NCI-H510A (cell line): ENCODE measurements around the gene KRTAP21-3.
"Not testable (repeated sequence)": the region's sequence is repeated elsewhere in the genome, so short reads cannot be mapped to it uniquely, and the experiment has no call there.

Source experiments
- DNase-seq: peaks from one replicate; lab custom pipeline; 2025; lab: John Stamatoyannopoulos, UW

KRTAP21-3 gene, protein sequence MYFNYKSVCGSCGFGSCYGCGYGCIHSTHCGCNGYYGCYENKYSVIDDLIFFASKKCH

DNA sequence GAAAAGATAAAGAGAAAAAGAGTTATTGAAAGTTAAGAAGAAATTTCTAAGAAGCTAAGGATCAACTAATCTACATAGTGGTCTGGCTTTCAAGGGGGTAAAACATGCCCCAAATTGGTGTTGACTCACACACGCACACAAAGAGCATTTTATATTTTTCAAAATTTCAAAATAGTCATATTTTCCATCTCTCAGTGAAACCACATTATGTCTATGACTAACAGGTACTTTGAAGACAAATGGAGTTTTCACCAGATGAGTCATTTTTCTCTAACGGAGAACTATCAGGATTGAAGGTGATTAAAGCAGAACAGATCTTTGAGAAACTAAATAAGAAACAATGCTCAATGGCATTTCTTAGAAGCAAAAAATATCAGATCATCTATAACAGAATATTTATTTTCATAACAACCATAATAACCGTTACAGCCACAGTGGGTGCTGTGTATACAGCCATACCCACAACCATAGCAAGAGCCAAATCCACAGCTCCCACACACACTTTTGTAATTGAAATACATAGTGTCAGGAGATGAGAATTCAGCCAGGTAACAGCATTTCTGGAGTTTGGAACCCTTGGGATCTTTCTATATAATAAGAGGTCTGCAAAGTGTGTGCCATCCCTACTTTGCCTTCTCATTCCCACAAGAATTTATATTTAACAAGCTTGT lies at the start of gene KRTAP21-3:
Gene KRTAP21-3, minus strand, starts transcription at position 539 of the 671 bp plus-strand sequence. Its CDS starts 18 bp downstream, at position 521.
- no peak for DNase-seq

DNA sequence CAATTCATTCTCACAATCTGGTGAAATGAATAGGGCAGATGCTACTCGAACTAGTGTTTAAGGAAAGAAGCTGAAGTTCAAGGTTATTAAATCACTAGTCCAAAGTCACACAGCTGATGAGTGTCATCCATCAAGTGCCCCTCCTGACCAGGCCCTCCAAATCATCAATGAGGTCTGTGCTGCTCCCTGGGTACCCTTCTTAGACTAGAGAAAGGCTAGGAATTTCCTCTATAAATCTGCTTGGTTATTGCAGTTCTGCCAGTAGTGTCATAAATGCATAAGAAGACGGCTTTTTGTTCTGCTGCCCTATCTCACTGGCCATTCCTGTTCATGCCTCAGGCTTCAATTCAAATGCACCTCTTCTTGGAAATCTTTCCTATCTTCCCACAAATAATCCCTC lies 42.2 kb upstream of the KRTAP21-3 start:
- DNase-seq = no peak

DNA sequence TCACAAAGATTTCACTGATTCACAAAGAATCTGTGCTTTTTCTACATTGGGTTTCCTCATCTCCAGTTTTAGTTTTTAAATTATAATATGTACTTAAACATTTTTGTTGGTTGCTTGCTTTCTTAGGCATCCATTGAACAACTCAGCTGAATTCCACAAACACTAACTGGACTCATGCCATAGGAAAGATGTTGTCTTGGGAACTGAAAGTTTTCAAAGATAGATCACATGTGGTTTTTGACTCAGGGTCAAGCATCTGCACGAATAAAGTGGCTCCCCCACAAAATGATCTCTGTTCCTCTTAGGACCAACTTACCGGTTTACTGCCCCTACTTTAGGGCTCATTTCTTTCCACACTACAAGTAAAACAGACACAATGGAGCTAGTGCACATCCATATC lies 39.7 kb upstream of the KRTAP21-3 start:
- DNase-seq = no peak

DNA sequence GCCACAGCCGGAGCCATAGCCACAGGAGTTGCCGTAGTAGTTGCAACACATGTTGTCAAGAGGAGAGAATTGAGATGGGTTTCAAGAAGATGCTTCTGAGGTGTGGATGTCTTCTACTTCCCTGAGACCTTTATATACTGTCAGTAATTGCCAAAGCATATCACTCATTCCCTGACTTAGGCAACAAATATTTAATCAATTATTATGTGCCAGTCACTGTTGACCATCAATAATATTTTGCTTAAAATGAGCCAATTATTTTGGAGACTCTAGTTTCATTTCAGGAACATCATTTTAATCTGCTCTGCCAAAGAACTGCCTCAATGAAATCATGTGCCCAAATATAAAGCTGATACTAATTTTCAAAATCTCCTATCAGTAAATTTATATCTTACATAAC lies 36.8 kb upstream of the KRTAP21-3 start, which contains the start of gene KRTAP21-1:
Gene KRTAP21-1, minus strand, starts transcription at position 101 of the 400 bp plus-strand sequence. Its CDS starts 50 bp downstream, at position 51.
- not testable (repeated sequence) for DNase-seq

DNA sequence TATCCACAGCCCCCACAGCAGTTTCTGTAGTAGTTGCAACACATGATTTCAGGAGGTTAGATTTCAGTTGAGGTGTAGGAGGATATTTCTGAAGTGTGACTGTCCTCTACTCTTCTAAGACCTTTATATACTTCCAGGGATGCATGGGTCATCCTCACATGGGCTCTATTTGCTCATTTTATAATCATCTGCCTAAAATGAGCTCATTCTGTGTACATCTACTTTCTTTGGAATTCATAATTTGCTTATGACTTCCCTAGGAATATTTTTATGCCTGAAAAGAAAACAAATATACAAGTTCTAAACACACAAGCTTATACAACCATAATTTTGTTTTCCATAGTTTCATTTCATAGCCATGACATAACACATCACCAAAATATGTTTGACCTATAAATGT lies 28.6 kb upstream of the KRTAP21-3 start, which contains the start of gene KRTAP21-2:
Gene KRTAP21-2, minus strand, starts transcription at position 101 of the 400 bp plus-strand sequence. Its CDS starts 57 bp downstream, at position 44.
- no peak for DNase-seq

DNA sequence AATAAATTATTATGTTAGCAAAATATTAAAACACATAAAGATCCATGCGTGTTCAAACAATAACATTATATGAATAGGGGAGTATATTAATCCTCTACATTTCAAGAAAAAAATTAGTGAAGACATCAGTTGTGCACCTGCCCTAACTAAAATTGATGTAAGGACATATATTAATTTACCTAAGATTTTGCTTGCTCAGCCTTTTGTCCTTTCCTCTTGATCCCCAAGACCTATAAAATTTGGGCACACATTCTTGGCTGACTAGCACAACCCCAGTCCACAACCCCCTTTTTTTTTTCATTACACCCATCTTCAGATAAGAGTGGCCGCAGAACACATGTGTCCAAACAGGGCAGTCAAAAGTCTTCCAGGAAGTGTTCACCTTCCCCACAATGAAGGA lies 21.9 kb upstream of the KRTAP21-3 start:
- DNase-seq = no peak

DNA sequence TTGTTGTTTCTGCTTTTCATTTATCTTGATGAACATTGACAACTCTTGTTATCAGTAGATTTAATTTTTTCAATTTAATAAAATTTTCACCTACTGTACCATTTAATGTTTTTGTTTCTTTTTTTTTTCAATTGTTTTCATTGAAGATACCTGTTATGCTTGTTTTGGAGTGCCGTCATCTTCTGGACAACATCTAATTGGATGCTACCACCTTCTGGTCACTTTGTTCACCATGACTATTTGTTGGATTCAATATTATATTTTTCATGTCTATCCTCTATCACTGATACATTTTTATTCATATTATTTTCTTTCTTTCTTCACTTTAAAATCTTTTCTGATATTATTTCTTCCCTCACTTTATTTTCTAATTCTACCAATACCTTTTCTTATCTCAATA lies 14.4 kb upstream of the KRTAP21-3 start:
- DNase-seq = no peak

DNA sequence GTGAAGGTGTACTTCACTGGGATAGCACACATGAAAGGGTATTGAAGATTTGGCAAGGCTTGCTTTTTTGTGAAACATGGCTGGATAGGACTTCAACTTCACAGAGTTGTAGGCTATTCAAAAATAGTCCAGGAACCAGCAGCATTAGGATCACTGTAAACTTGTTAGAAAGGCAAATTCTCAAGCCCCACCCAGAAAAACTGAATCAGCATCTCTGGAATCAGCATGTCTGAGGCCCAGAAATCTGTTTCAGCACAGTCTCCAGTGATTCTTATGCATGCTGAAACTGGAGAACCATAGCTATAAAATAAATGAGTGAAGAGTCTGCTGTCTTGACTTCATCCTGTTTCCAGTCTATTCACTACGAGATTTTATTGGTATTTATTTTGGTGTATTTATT lies 8.1 kb upstream of the KRTAP21-3 start:
- no peak for DNase-seq

DNA sequence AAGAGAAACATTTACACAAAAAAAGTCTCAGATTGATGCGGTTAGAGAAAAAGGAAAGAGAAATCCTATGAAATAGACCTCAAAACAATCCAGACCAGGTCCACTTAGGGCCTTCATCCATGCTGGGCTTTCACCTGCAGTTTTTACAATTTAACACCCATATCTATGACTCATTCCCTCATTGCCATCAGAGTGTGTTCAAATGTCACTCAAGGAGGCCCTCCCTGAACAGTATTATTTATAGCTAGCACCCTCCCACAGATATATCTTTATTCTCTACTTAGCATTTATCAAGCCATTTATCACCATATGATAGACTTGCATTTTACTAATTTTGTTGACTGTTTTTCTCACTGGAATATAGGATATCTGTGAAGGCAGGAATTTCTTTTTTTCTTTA lies 824 bp upstream of the KRTAP21-3 start:
- DNase-seq = no peak

DNA sequence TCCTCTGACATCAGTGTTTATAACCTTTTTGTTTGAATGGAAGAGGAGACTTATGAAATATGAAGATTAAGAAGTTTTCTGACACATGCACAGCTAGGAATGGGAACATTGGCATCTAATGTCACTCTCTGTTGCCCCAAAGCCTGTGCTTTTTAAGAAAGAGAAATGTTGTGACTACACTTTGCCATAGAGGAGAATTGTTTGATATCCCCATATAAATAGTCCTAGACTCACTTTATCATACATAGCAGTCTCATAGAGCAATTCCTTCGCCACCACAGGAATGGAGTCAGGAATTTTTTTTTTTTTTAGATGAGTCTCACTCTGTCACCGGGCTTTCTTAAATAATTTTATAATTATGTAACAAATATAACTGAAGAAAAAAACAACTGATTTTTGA lies 1.5 kb downstream of the KRTAP21-3 start:
- DNase-seq = no peak

DNA sequence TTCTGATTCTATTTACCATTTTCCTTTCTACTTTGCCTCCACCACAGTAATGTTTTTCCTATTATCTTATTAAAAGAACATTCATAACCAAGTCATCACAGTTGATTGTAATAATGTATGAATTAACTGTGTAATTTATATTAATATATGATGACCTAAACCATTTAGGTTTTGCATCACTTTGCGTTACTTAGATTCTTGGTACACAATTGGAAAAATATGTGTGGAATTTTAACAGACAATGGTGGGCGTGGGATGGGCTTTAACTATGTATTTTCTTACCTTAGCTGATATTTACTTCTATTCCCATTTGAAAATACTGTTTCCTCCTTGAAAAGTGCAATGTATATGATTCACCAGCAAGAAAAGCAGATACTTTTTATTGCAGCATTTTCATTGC lies 3.6 kb downstream of the KRTAP21-3 start:
- no peak for DNase-seq

DNA sequence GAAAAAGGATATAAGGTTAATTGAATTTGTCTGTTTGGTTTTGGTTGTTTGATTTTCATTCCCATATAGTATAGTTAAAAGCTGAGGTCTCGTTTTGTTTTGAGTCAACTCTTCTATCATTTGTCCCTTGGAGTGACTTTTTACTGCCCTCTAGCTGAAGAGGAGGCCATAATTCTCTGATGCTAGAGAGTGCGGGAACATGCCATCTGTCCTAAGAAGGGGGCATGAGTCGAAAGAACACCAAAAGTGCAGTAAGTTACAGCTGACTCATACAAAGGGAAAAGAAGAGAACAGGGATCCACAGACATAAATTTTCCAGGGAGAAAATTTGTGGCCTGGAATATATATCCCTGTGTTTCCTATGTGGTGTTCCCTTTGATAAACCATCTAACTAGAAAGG lies 4.1 kb downstream of the KRTAP21-3 start:
- no peak for DNase-seq

DNA sequence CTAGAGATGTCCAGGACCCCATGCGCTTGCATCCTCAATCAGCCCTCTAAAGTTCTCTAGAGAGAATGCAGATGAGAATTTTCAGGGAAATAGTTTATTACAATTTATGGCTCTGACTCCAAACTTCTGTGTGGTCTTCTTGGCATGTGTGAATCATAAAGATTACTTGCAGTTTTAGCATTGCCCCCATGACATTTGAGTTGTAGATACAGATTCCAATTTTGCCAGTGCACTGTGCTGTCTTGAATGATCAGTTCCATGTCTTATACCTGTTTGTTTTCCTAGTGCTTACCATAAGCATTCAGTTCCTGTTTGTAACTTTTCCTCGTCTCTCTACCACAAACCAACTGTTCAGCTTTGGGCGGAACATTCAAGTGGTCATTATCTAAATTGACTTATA lies 4.8 kb downstream of the KRTAP21-3 start:
- DNase-seq = no peak

DNA sequence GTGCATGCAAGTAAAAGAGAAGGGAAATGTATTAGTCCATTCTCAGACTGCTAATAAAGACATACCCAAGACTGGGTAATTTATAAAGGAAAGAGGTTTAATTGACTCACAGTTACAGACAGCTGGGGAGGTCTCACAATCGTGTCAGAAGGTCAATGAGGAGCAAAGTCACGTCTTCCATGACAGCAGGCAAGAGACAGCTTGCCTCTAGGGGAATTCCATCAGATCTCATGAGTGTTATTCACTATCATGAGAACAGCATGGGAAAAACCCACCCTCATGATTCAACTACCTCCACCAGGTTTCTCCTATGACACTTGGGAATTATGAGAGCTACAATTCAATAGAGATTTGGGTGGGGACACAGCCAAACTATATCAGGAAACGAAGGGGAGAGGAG lies 8.1 kb downstream of the KRTAP21-3 start:
- no peak for DNase-seq

DNA sequence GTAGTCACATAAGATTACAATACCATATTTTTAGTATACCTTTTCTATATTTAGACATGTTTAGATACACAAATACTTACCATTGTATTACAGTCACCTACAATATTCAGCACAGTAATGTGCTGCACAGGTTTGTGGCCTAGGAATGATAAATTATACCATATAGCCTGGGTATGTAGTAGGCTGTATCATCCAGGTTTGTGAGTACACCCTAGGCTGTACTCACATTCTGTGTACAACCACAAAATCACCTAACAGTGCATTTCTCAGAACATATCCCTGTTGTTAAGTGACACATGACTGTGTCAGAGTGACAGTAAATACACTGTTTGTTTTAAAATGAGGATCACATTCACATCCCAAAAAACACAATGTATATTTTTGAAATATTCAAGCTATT lies 11.2 kb downstream of the KRTAP21-3 start:
- DNase-seq = no peak

DNA sequence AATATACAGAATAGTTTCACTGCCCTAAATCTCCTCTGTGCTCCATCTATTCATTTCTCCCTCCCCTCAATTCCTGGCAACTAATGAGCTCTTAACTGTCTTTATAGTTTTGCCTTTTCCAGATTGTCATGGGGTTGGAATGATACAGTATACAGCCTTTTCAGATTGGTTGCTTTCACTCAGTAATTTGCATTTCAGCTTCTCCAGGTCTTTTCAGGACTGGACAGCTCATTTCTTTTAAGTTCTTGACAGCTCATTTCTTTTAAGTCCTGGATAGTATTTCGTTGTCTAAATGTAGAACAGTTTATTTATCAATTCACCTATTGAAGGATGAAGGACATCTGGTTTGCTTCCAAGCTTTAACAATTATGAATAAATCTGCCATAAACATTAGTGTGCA lies 22.6 kb downstream of the KRTAP21-3 start:
- no peak for DNase-seq

DNA sequence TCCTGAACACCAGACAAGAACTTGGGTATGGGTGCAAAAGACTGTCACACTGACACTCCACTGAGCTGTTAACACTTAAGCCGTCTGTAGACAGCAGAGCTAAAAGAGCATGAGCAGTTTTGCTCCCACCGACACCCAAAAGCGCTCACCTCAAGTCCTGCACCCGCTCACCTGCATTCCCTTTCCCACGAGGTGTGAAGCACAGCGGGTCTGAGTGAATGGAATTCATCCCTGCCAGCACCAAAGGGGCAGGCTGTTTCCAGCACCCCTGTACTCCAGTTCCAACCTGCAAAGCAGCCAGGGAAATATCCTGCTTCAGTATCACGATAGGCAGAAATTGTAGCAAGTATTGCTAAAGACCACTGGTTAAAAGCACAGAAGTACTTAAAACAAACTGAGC lies 28.8 kb downstream of the KRTAP21-3 start:
- DNase-seq = no peak

DNA sequence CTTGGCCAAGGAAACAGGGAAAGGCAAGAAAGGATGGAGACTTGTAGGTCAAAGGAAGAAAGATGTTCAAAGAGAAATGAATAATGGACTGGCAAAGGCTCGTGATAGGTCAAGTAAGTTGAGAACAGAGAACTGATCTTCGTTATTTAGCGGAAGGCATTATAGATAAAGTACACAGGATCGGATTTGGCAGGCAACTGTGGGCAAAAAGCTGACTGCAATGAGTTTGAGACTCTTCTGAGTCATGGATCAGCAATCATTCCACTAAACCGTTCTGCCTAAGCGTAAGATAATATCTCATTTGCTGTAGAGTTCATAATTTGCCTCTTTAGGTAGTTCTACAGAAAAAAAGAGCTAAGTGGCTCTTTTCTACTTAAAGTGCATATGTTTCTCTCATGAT lies 34.1 kb downstream of the KRTAP21-3 start:
- DNase-seq = no peak

DNA sequence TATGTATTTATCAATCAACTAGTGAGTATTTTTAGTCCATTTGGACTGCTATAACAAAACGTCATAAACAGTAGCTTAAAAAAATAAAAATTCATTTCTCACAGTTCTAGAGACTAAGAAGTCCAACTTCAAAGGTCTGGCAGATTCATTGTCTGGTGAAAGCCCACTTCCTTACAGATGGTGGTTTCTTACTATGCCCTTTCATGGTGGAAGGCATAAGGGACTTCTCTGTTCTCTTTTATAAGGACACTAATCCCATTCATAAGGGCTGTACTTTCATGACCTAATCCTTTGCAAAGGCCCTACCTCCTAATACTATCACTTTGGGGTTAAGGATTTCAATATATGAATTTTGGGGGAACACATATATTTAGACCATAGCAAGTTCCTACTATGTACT lies 38.0 kb downstream of the KRTAP21-3 start:
- no peak for DNase-seq

DNA sequence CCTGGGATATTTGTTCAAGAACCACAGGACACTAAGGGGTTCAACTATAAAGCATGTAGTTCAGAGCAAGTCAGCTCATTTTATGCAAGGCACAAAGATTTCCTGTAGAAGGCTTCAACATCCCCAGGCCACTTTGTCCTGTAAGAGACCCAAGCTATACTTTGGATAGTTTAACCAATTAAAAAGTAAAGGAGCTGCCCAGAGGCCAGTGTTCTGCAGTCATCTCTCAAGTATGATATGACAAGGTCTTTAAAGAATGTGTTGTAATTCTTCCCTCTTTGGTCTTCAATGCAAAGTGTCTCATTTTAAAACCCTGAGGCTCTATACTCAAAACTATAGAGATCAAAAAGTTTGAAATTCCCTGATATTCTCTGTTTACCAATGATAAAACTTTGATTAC lies 41.8 kb downstream of the KRTAP21-3 start:
- no peak for DNase-seq

DNA sequence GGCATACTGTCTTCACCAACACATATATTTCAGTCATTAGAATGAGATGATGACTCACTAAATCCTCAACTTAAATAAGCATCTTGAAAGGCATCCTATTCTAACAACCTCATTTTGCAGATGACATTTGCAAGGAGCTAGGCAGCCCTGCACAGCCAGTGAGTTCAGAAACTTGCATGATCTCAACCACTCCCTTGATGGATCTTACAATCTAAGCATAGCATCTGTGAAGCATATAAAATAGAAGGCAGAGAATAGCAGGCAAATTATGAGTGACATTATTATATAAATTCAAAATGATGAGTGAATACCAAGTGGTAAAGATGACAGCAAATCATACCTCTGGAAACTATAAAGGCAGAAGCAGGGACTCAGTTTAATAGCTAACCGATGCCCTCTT lies 44.3 kb downstream of the KRTAP21-3 start:
- no peak for DNase-seq

DNA sequence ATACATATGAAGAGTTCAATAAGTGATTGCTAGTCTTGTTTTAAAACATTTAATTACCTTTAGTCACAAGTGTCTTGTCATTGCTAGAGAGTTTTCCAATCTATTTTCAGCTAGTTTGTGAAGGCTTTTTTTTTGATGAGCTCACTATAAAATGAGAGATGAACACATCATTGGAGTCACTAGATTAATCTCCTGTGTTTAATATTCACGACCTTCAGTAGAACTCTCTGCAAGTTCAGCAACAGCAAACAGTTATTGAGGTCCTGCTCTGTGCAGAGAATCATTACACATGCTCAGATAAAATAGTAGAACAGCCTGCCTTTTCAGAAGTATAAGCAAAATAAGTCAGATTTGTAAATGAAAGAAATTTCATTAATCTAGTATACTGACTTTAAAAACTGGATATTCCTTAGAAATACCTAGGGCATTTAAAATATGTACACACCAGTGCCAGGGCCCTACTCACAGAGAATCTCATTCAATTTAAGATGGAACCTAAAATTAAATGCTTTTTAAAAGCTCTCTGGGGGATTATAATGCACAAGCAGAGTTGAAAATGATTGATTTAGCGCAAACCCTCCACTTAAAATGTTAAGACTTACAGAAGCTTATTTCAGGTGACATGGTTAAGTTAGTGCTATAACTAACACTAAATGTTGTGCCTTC lies 45.5 kb downstream of the KRTAP21-3 start:
- no peak for DNase-seq

DNA sequence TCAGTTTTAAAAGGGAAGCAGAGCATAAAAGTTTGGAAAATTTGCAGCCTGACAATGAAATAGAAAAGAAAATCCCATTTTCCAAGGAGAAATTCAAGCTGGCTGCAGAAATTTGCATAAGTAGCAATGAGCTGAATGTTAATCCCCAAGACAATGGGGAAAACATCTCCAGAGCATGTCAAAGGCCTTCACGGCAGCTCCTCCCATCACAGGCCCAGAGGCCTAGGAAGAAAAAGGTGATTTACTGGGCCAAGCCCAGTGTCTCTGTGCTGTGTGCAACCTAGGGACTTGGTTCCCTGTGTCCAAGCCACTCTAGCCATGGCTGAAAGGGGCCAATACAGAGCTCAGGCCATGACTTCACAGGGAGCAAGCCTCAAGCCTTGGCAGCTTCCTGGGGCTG lies 49.8 kb downstream of the KRTAP21-3 start:
- no peak for DNase-seq
